OCI-LY1 (cell line): ENCODE results near the gene AIP.
A peak's percentile ranks its signal among the peaks of the same experiment; 100 is the strongest.
"Not testable (repeated sequence)": the region's sequence is repeated elsewhere in the genome, so short reads cannot be mapped to it uniquely, and the experiment has no call there.

Experiments used
- H2AFZ ChIP-seq: fragments of 200-600 bp; sonication (generic), shearing (Covaris generic); 2 replicates; pipeline ENCODE4 v1.6.0; 2014; ENCODE audit warnings: antibody characterized with exemption, mild to moderate bottlenecking, low read length
- H3F3A ChIP-seq: fragments of 200-600 bp; sonication (generic), shearing (Covaris generic); 2 replicates; pipeline ENCODE4 v1.6.0; 2014; ENCODE audit warnings: mild to moderate bottlenecking, antibody characterized with exemption, low read length, moderate library complexity; ENCODE audit not compliant: insufficient read depth
- H3K27ac ChIP-seq: fragments of 200-600 bp; sonication (generic); 2 replicates; pipeline ENCODE4 v1.5.1; 2014; ENCODE audit warnings: low read length, mixed run types, mild to moderate bottlenecking, low read depth; ENCODE audit not compliant: poor library complexity, severe bottlenecking
- H3K27me3 ChIP-seq: fragments of 200-600 bp; sonication (generic); 2 replicates; pipeline ENCODE4 v1.6.0; 2014; ENCODE audit warnings: antibody characterized with exemption, mild to moderate bottlenecking, low read length, moderate library complexity; ENCODE audit not compliant: insufficient read depth
- H3K36me3 ChIP-seq: fragments of 200-600 bp; sonication (generic); 2 replicates; pipeline ENCODE4 v1.6.1; 2014; ENCODE audit warnings: mild to moderate bottlenecking, antibody characterized with exemption, low read length, moderate library complexity, mixed read lengths; ENCODE audit not compliant: insufficient read depth
- H3K4me1 ChIP-seq: fragments of 200-600 bp; sonication (generic); 2 replicates; pipeline ENCODE4 v1.5.1; 2014; ENCODE audit warnings: mild to moderate bottlenecking, low read length, moderate library complexity; ENCODE audit not compliant: insufficient read depth, severe bottlenecking
- H3K4me2 ChIP-seq: fragments of 200-600 bp; sonication (generic), shearing (Covaris generic); 2 replicates; pipeline ENCODE4 v1.6.1; 2014; ENCODE audit warnings: low read length
- H3K4me3 ChIP-seq: fragments of 200-600 bp; sonication (generic); 2 replicates; pipeline ENCODE4 v1.5.1; 2014; ENCODE audit warnings: low read length, low read depth, mild to moderate bottlenecking, mixed read lengths; ENCODE audit not compliant: poor library complexity, severe bottlenecking
- H3K79me2 ChIP-seq: fragments of 200-600 bp; shearing (Covaris generic); 2 replicates; pipeline ENCODE4 v1.6.1; 2016; ENCODE audit warnings: mixed run types, low read length, mixed read lengths; ENCODE audit not compliant: insufficient read depth
- H3K9ac ChIP-seq: fragments of 200-600 bp; sonication (generic), shearing (Covaris generic); 2 replicates; pipeline ENCODE4 v1.6.1; 2014; ENCODE audit warnings: mild to moderate bottlenecking, low read length, mixed read lengths
- H3K9me2 ChIP-seq: fragments of 200-600 bp; sonication (generic), shearing (Covaris generic); 2 replicates; pipeline ENCODE4 v1.6.1; 2014; ENCODE audit warnings: low read depth, mild to moderate bottlenecking, low read length, mixed read lengths
- H3K9me3 ChIP-seq: fragments of 200-600 bp; shearing (Covaris generic); 2 replicates; pipeline ENCODE4 v1.6.1; 2014; ENCODE audit warnings: low read length, mixed read lengths
- H4K20me1 ChIP-seq: fragments of 200-600 bp; sonication (generic), shearing (Covaris generic); 2 replicates; pipeline ENCODE4 v1.6.0; 2016; ENCODE audit warnings: mild to moderate bottlenecking, low read length; ENCODE audit not compliant: insufficient read depth
- EZH2 ChIP-seq: fragments of 200-600 bp; sonication (generic), shearing (Covaris generic); IDR thresholded peaks from 2 replicates; pipeline ENCODE4 v1.8.0; 2017; ENCODE audit warnings: borderline replicate concordance, mixed run types, mild to moderate bottlenecking, antibody characterized with exemption, low read length, moderate library complexity, mixed read lengths
- TF ChIP-seq, protein P1 (sequence below): fragments of 200-600 bp; sonication (generic), shearing (Covaris generic); IDR thresholded peaks from 2 replicates; pipeline ENCODE4 v1.5.1; 2017; ENCODE audit warnings: mild to moderate bottlenecking, antibody characterized with exemption, low read length, moderate library complexity, mixed read lengths

Gene AIP

DNA sequence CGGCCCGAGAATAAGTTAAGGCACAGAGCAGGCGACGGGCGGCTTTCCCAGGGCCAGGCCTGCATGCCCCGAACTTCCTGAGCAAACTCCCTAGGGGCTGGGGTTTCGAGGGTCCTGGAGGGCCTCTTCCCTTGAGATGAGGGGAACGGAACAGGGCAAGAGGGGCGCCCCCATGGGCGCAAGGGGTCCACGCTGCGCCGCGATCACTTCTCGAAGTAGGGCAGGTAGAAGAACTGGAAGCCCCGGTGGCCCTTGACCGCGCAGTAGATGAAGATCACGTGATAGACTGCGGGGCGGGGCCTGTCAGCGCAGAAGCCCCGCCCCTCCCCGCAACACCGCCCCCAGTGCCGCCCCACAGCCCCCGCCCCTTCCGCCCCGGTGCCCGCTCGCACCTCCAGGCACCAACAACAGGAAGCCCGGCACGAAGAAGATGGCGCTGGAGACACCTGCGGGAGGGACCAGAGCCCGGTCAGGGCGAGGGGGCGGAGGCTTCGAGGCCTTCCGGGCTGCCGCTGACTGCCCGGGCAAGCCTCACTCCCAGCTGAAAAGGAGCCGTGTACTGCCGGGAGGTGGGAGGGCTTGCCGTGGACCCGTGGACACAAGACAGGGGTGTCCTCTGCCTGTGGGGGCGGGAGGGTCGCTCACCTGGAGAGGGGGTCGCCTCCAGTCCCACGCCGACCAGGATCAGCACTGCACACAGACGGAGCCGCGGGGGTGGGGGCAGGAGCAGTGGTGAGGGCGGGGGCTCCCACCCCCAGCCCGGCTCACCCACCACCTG lies 18.2 kb upstream of the AIP start:
- TF ChIP-seq, protein P1, sequence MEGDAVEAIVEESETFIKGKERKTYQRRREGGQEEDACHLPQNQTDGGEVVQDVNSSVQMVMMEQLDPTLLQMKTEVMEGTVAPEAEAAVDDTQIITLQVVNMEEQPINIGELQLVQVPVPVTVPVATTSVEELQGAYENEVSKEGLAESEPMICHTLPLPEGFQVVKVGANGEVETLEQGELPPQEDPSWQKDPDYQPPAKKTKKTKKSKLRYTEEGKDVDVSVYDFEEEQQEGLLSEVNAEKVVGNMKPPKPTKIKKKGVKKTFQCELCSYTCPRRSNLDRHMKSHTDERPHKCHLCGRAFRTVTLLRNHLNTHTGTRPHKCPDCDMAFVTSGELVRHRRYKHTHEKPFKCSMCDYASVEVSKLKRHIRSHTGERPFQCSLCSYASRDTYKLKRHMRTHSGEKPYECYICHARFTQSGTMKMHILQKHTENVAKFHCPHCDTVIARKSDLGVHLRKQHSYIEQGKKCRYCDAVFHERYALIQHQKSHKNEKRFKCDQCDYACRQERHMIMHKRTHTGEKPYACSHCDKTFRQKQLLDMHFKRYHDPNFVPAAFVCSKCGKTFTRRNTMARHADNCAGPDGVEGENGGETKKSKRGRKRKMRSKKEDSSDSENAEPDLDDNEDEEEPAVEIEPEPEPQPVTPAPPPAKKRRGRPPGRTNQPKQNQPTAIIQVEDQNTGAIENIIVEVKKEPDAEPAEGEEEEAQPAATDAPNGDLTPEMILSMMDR, result no peak
- TF ChIP-seq EZH2, result no peak

DNA sequence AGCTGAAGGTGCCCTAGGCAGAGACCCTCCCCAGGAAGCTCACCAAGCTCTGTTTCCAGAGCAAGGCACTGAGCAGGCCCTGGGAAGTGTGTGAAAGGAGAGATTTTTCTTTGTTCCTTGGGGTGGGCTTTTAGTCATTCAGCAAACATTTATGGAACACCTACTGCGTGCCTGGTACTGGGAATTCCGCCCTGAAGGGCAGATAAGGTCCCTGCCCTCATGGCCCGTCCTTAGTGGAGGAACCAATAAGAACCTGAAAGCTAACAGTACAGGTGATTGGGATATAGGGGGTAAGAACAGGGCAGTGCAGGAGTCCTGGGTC lies 17.7 kb upstream of the AIP start:
- Histone ChIP-seq H3K4me3 (peak overlapping the region; percentile 86), H2AFZ (no peak overlapping the region), H4K20me1 (no peaks in the 10 kb centered on the region), H3K79me2 (peaks cover 3% of the 10 kb centered on the region; the same call in 1 of the 2 replicates), H3K9me2 (no peaks in the 10 kb centered on the region), H3K4me2 (peak overlapping the region; percentile 100), H3K9me3 (no peaks in the 10 kb centered on the region), H3K27ac (peak overlapping the region; percentile 96), H3K4me1 (peaks cover 68% of the 10 kb centered on the region), H3F3A (peaks cover 15% of the 10 kb centered on the region; the same call in 1 of the 2 replicates), H3K9ac (peak overlapping the region; percentile 97), H3K27me3 (no peaks in the 10 kb centered on the region), H3K36me3 (peaks cover 7% of the 10 kb centered on the region; the same call in 1 of the 2 replicates)
- TF ChIP-seq, protein P1, result no peak
- TF ChIP-seq EZH2, result no peak

More for the DNA sequence above, 18.2 kb upstream of the AIP start:
- Histone ChIP-seq H4K20me1 (no peaks in the 10 kb centered on the region), H3K9me2 (no peaks in the 10 kb centered on the region), H2AFZ (no peak overlapping the region), H3K4me1 (peaks cover 71% of the 10 kb centered on the region), H3F3A (peaks cover 20% of the 10 kb centered on the region; the same call in 1 of the 2 replicates), H3K9me3 (no peaks in the 10 kb centered on the region), H3K4me3 (peak overlapping the region; percentile 86), H3K9ac (peak overlapping the region; percentile 97), H3K4me2 (peak overlapping the region; percentile 100), H3K36me3 (peaks cover 7% of the 10 kb centered on the region; the same call in 1 of the 2 replicates), H3K27me3 (no peaks in the 10 kb centered on the region), H3K27ac (peak overlapping the region; percentile 96), H3K79me2 (peaks cover 3% of the 10 kb centered on the region; the same call in 1 of the 2 replicates)

DNA sequence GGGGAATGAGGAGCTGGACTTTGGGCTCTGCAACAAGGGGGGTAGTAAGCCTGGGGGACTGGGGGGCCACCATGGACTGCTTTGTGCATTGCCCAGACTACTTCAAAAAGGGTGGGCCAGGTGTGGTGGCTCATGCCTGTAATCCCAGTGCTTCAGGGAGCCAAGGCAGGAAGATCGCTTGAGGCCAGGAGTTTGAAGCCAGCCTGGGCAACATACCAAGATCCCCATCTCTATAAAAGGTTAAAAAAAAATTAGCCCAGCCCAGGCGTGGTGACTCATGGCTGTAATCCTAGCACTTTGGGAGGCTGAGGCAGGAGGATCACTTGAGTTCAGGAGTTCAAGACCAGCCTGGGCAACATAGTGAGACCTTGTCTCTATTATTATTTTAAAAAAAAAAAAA lies 17.3 kb upstream of the AIP start:
- peaks cover 15% of the 10 kb centered on the region; the same call in 1 of the 2 replicates for H3F3A ChIP-seq
- H2AFZ ChIP-seq, H3K9me3 ChIP-seq, H3K27me3 ChIP-seq, H3K36me3 ChIP-seq, H3K9me2 ChIP-seq, H3K79me2 ChIP-seq, H4K20me1 ChIP-seq: not testable (repeated sequence)
- H3K4me2 ChIP-seq, result peak overlapping the region; percentile 100
- peak overlapping the region; percentile 96 for H3K27ac ChIP-seq
- peaks cover 64% of the 10 kb centered on the region for H3K4me1 ChIP-seq
- peak overlapping the region; percentile 86 for H3K4me3 ChIP-seq
- peak overlapping the region; percentile 97 for H3K9ac ChIP-seq

DNA sequence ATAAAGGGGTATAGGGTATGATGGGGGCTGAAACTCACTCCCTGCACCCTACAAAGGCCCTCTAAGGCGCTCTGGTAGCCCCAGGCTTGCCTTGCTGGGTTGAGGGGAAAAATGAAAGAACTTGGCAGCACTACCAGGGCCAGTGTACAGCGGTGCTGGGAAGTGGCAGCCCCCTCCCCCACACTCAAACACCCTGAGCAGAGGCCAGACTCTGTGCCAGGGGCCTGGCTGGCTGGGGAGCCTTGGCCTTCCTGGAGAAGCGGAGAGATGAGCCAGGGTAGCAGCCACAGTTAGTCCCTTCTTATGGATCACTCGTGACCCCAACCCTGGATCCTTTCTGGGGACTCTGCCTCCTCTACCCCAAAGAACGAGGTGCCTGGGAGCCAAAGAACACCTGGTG lies 16.5 kb upstream of the AIP start:
- TF ChIP-seq EZH2, result no peak
- TF ChIP-seq, protein P1, result no peak
- Histone ChIP-seq H3K9ac (peak overlapping the region; percentile 86; the same call in 1 of the 2 replicates), H3K79me2 (peaks cover 3% of the 10 kb centered on the region; the same call in 1 of the 2 replicates), H3F3A (peaks cover 10% of the 10 kb centered on the region; the same call in 1 of the 2 replicates), H3K4me2 (peak overlapping the region; percentile 77), H3K27ac (peak overlapping the region; percentile 96), H3K9me3 (no peaks in the 10 kb centered on the region), H4K20me1 (no peaks in the 10 kb centered on the region), H3K36me3 (peaks cover 7% of the 10 kb centered on the region; the same call in 1 of the 2 replicates), H3K4me3 (peak overlapping the region; percentile 75), H3K4me1 (peaks cover 56% of the 10 kb centered on the region), H3K27me3 (no peaks in the 10 kb centered on the region), H3K9me2 (no peaks in the 10 kb centered on the region), H2AFZ (no peak overlapping the region)
